Neural cell (in vitro differentiated cells): ENCODE measurements around the gene BICRA.

Experiments used
- EZH2 ChIP-seq: fragments of 200-600, 300-800 bp; shearing (Covaris generic), sonication (generic); IDR thresholded peaks from 2 replicates; pipeline ENCODE4 v1.6.1; 2014; ENCODE audit warnings: antibody characterized with exemption, low read length, borderline replicate concordance, mild to moderate bottlenecking; ENCODE audit not compliant: insufficient read depth, poor library complexity, severe bottlenecking
- POLR2AphosphoS5 ChIP-seq: IDR thresholded peaks from 2 replicates; pipeline ENCODE4 v1.6.1; 2012
- RAD21 ChIP-seq: fragments of 450-650 bp; conservative IDR thresholded peaks from 2 replicates; pipeline ENCODE4 v1.6.1; 2014; ENCODE audit warnings: antibody characterized with exemption, mild to moderate bottlenecking, moderate library complexity
- TAF1 ChIP-seq: IDR thresholded peaks from 2 replicates; pipeline ENCODE4 v1.6.1; 2012; ENCODE audit warnings: low read depth
- TF ChIP-seq, protein P1 (sequence below): fragments of 450-650 bp; IDR thresholded peaks from 2 replicates; pipeline ENCODE4 v1.5.1; 2014; ENCODE audit warnings: antibody characterized with exemption, mild to moderate bottlenecking, moderate library complexity; ENCODE audit not compliant: poor library complexity, severe bottlenecking

DNA sequence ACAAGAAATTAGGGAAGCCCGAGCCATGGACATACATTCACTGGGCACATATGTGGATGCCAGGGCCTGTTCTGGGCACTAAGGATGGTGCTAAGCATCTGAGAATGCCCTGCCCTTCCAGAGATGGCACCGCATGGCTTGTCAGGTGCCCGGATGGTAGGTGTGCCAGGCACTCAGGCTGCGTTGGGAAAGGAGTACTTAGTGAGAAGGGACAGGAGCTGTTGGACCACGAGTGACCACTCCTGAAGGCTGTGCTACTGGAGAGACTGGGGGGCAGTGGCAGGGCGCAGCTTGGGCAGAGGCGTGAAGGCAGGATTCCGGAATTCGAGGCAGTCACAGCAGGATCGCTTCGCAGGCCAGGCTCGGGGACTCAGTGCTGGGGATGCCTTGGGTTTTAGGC, 66.3 kb downstream of the BICRA start:
- TF ChIP-seq, protein P1, sequence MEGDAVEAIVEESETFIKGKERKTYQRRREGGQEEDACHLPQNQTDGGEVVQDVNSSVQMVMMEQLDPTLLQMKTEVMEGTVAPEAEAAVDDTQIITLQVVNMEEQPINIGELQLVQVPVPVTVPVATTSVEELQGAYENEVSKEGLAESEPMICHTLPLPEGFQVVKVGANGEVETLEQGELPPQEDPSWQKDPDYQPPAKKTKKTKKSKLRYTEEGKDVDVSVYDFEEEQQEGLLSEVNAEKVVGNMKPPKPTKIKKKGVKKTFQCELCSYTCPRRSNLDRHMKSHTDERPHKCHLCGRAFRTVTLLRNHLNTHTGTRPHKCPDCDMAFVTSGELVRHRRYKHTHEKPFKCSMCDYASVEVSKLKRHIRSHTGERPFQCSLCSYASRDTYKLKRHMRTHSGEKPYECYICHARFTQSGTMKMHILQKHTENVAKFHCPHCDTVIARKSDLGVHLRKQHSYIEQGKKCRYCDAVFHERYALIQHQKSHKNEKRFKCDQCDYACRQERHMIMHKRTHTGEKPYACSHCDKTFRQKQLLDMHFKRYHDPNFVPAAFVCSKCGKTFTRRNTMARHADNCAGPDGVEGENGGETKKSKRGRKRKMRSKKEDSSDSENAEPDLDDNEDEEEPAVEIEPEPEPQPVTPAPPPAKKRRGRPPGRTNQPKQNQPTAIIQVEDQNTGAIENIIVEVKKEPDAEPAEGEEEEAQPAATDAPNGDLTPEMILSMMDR, result no peak
- no peak for TF ChIP-seq EZH2
- no peak for TF ChIP-seq TAF1
- no peak for TF ChIP-seq POLR2AphosphoS5
- TF ChIP-seq RAD21, result no peak
